HEK293 (cell line): ENCODE data around the gene MAPRE2.

Experiments
- CTCF ChIA-PET: fragments of 350-600 bp; formaldehyde crosslinking; extraction: SDS; loops from one replicate; lab custom pipeline; 2021; ENCODE audit warnings: antibody characterized with exemption; lab: Yijun Ruan, JAX
- POLR2A ChIA-PET: fragments of 300-600 bp; formaldehyde crosslinking; extraction: SDS; loops from one replicate; lab custom pipeline; 2020; ENCODE audit warnings: antibody characterized with exemption, inconsistent platforms; lab: Yijun Ruan, JAX
- H3K27ac ChIP-seq: fragments of 200-500 bp; sonication (Bioruptor generic); 2 replicates; pipeline ENCODE4 v1.5.1; 2014; ENCODE audit warnings: low read depth, low read length, control low read depth, inconsistent platforms; ENCODE audit errors: extremely low read depth
- H3K36me3 ChIP-seq, 2 experiments: fragments of 200-500 bp in 1 of 2; sonication (Bioruptor generic) in 1 of 2; 1 replicate in 1 of 2; 2 replicates in 1 of 2; pipeline ENCODE4 v1.5.1; 2014 to 2017; ENCODE audit warnings: inconsistent platforms in 2 of 2, low read length in 2 of 2; ENCODE audit not compliant: control insufficient read depth in 2 of 2, insufficient read depth in 1 of 2
- H3K4me1 ChIP-seq: fragments of 200-500 bp; sonication (Bioruptor generic); 2 replicates; pipeline ENCODE4 v1.5.1; 2014; ENCODE audit warnings: mild to moderate bottlenecking, low read length, inconsistent platforms; ENCODE audit not compliant: control insufficient read depth, insufficient read depth
- H3K4me3 ChIP-seq: 2 replicates; pipeline ENCODE4 v1.5.1; 2011; ENCODE audit warnings: low read depth, mild to moderate bottlenecking, control low read depth, low read length, moderate library complexity
- H3K9me3 ChIP-seq: fragments of 200-500 bp; sonication (Bioruptor generic); 2 replicates; pipeline ENCODE4 v1.5.1; 2014; ENCODE audit warnings: low read depth, low read length, inconsistent platforms; ENCODE audit not compliant: control insufficient read depth, insufficient read depth
- KLF7 ChIP-seq: fragments of 450-650 bp; formaldehyde crosslinking; IDR thresholded peaks from 2 replicates; pipeline ENCODE4 v1.5.1; 2016; ENCODE audit warnings: missing biosample characterization, missing genetic modification characterization, borderline replicate concordance
- MEIS1 ChIP-seq: sonication (generic); formaldehyde crosslinking; IDR thresholded peaks from 2 replicates; pipeline ENCODE4 v1.8.1; 2022; ENCODE audit warnings: missing genetic modification reagents, mild to moderate bottlenecking, borderline replicate concordance
- OVOL3 ChIP-seq: fragments of 450-650 bp; formaldehyde crosslinking; IDR thresholded peaks from 2 replicates; pipeline ENCODE4 v1.5.1; 2016; ENCODE audit warnings: missing biosample characterization, missing genetic modification characterization
- ZBTB20 ChIP-seq: fragments of 450-650 bp; formaldehyde crosslinking; IDR thresholded peaks from 2 replicates; pipeline ENCODE4 v1.5.1; 2016; ENCODE audit warnings: missing biosample characterization, missing genetic modification characterization
- ZNF132 ChIP-seq: fragments of 450-650 bp; formaldehyde crosslinking; IDR thresholded peaks from 2 replicates; pipeline ENCODE4 v1.5.1; 2017; ENCODE audit warnings: missing biosample characterization, missing genetic modification characterization, borderline replicate concordance
- ZNF133 ChIP-seq: fragments of 450-650 bp; formaldehyde crosslinking; IDR thresholded peaks from 2 replicates; pipeline ENCODE4 v1.5.1; 2016; ENCODE audit warnings: missing biosample characterization, missing genetic modification characterization
- ZNF169 ChIP-seq: fragments of 450-650 bp; formaldehyde crosslinking; IDR thresholded peaks from 2 replicates; pipeline ENCODE4 v1.5.1; 2016; ENCODE audit warnings: missing biosample characterization, missing genetic modification characterization
- ZNF266 ChIP-seq: fragments of 450-650 bp; formaldehyde crosslinking; IDR thresholded peaks from 2 replicates; pipeline ENCODE4 v1.5.1; 2016; ENCODE audit warnings: missing biosample characterization, missing genetic modification characterization, low read depth
- ZNF324 ChIP-seq: fragments of 450-650 bp; formaldehyde crosslinking; IDR thresholded peaks from 2 replicates; pipeline ENCODE4 v1.5.1; 2016; ENCODE audit warnings: missing biosample characterization, missing genetic modification characterization
- ZNF350 ChIP-seq: fragments of 450-650 bp; formaldehyde crosslinking; IDR thresholded peaks from 2 replicates; pipeline ENCODE4 v1.5.0; 2017; ENCODE audit warnings: missing biosample characterization, mild to moderate bottlenecking, missing genetic modification characterization
- ZNF354C ChIP-seq: fragments of 450-650 bp; formaldehyde crosslinking; IDR thresholded peaks from 2 replicates; pipeline ENCODE4 v1.5.1; 2016; ENCODE audit warnings: missing biosample characterization, missing genetic modification characterization, low read depth, borderline replicate concordance
- ZNF416 ChIP-seq: fragments of 450-650 bp; formaldehyde crosslinking; IDR thresholded peaks from 2 replicates; pipeline ENCODE4 v1.5.1; 2016; ENCODE audit warnings: missing biosample characterization, missing genetic modification characterization
- ZNF560 ChIP-seq: fragments of 450-650 bp; formaldehyde crosslinking; IDR thresholded peaks from 2 replicates; pipeline ENCODE4 v1.5.1; 2017; ENCODE audit warnings: missing biosample characterization, missing genetic modification characterization, borderline replicate concordance
- ZNF600 ChIP-seq: fragments of 450-650 bp; formaldehyde crosslinking; IDR thresholded peaks from 2 replicates; pipeline ENCODE4 v1.5.1; 2016; ENCODE audit warnings: missing biosample characterization, missing genetic modification characterization
- ZNF654 ChIP-seq: fragments of 450-650 bp; formaldehyde crosslinking; IDR thresholded peaks from 2 replicates; pipeline ENCODE4 v1.5.1; 2016; ENCODE audit warnings: low read depth, missing biosample characterization, missing genetic modification characterization
- ZNF658 ChIP-seq: fragments of 450-650 bp; formaldehyde crosslinking; IDR thresholded peaks from 2 replicates; pipeline ENCODE4; 2016; ENCODE audit warnings: missing biosample characterization, missing genetic modification characterization
- ZNF677 ChIP-seq: fragments of 450-650 bp; IDR thresholded peaks from 2 replicates; pipeline ENCODE4 v1.5.0; 2018; ENCODE audit warnings: missing biosample characterization, mild to moderate bottlenecking, missing genetic modification characterization, moderate library complexity
- ZNF701 ChIP-seq: fragments of 450-650 bp; formaldehyde crosslinking; IDR thresholded peaks from 2 replicates; pipeline ENCODE4 v1.5.1; 2016; ENCODE audit warnings: missing biosample characterization, missing genetic modification characterization
- ZNF785 ChIP-seq: fragments of 450-650 bp; formaldehyde crosslinking; IDR thresholded peaks from 2 replicates; pipeline ENCODE4 v1.5.1; 2016; ENCODE audit warnings: missing biosample characterization, missing genetic modification characterization
- TF ChIP-seq, protein P1 (sequence below): fragments of 450-650 bp; formaldehyde crosslinking; IDR thresholded peaks from 2 replicates; pipeline ENCODE4 v1.5.1; 2016; ENCODE audit warnings: missing biosample characterization, missing genetic modification characterization
- TF ChIP-seq, protein P2 (sequence below): fragments of 450-650 bp; formaldehyde crosslinking; IDR thresholded peaks from 2 replicates; pipeline ENCODE4 v1.5.1; 2016; ENCODE audit warnings: missing biosample characterization, missing genetic modification characterization
- TF ChIP-seq, protein P3 (sequence below): fragments of 450-650 bp; formaldehyde crosslinking; IDR thresholded peaks from 2 replicates; pipeline ENCODE4 v1.5.1; 2016; ENCODE audit warnings: missing biosample characterization, missing genetic modification characterization
- TF ChIP-seq, protein P4 (sequence below): sonication (generic); formaldehyde crosslinking; IDR thresholded peaks from 2 replicates; pipeline ENCODE4 v1.8.1; 2022; ENCODE audit warnings: mild to moderate bottlenecking, moderate library complexity, missing genetic modification reagents
- TF ChIP-seq, protein P5 (sequence below): fragments of 450-650 bp; formaldehyde crosslinking; IDR thresholded peaks from 2 replicates; pipeline ENCODE4 v1.5.1; 2016; ENCODE audit warnings: missing biosample characterization, missing genetic modification characterization, borderline replicate concordance

Gene MAPRE2

DNA sequence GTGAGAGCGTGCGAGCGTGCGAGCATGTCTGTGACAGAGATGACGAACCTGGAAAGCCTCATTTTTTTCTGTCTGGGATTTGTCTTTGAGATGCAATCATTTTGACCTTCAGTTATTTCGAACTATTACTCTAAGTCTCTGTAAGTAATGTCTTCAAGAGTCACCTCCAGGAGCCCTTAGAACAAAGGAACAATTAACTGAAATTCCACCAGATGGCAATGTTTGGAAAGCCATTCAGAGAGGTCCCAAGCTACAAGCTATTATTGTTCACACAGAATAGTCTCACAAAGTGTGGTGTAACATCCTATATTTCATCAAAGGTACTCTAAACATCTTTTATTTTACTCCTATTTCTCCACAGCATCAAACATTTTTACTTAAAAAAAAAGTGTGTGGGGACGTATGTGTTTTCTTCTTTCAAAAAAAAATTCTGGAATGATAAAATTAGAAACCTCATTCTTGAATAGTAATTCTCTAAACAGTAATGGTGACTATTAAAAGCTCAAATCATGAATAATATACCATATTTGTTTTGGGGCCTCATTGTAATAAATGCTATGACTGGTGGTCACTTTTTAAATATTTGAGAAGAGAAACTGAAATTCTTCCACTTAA is 35.1 kb upstream of the MAPRE2 start:
- Histone ChIP-seq H3K4me3 (no peak overlapping the region), H3K4me1 (no peaks in the 10 kb centered on the region), H3K9me3 (no peaks in the 10 kb centered on the region), H3K27ac (no peak overlapping the region), H3K36me3 (no peaks in the 10 kb centered on the region)
- ChIA-PET CTCF (interaction anchor here (0.5 to 6.6 kb wide), 34 partner anchors 10 to 1137 kb away, joined by 3 to 104 read pairs (median 3); partner anchors contain the start of gene MAPRE2), POLR2A (interaction anchor here (1.0 to 1.2 kb wide), 2 partner anchors 35 to 284 kb away, joined by 3 read pairs; partner anchors contain the start of genes MAPRE2 and ZSCAN30)
- TF ChIP-seq ZNF266, result no peak
- no peak for TF ChIP-seq ZNF416 (tag by site-specific recombination)
- TF ChIP-seq, protein P1, sequence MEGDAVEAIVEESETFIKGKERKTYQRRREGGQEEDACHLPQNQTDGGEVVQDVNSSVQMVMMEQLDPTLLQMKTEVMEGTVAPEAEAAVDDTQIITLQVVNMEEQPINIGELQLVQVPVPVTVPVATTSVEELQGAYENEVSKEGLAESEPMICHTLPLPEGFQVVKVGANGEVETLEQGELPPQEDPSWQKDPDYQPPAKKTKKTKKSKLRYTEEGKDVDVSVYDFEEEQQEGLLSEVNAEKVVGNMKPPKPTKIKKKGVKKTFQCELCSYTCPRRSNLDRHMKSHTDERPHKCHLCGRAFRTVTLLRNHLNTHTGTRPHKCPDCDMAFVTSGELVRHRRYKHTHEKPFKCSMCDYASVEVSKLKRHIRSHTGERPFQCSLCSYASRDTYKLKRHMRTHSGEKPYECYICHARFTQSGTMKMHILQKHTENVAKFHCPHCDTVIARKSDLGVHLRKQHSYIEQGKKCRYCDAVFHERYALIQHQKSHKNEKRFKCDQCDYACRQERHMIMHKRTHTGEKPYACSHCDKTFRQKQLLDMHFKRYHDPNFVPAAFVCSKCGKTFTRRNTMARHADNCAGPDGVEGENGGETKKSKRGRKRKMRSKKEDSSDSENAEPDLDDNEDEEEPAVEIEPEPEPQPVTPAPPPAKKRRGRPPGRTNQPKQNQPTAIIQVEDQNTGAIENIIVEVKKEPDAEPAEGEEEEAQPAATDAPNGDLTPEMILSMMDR (tag by site-specific recombination), result peak; percentile 50
- no peak for TF ChIP-seq ZNF658 (tag by site-specific recombination)
- TF ChIP-seq ZNF654 (tag by site-specific recombination), result peak; percentile 70

DNA sequence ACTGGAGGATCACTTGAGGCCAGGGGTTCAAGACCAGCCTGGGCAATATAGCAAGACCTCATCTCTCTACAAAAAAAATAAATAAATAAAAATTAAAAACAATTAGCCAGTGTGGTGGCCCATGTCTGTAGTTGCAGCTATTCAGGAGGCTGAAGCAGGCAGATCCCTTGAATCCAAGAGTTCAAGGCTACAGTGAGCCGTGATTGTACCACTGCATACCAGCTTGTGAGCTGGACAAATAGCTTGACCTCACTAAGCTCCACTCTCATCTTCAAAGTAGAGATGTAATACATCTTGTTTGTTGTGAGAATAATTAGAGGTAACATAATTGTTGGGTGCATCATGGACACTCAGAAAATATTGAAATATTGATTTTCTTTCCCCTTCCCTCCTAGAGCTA is 31.1 kb upstream of the MAPRE2 start:
- POLR2A ChIA-PET, result no interaction called here

DNA sequence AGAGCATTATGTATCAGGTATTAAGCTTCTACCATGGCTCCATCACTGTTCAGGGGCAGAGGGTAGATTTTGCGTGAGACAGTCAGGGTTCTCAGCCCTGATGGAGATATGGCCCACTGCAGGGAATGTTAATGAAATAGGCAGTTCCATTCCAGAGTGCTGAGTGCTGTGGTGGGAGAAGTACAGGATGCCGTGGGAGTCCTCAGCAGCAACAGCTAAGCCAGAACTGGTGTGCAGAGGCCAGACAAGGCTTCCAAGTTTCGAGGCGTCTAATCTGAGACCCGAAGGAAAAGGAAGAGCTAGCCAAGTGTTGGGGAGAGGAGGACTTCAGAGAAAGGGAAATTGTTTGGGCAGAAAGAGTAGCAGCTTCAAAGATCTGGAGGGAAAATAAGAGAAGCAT is 30.2 kb upstream of the MAPRE2 start:
- CTCF ChIA-PET, result interaction anchor here (1.0 to 6.6 kb wide), 4 partner anchors 12 to 132 kb away, joined by 3 to 104 read pairs (median 4); no protein-coding TSS in a partner anchor
- H3K9me3 ChIP-seq, result no peaks in the 10 kb centered on the region
- no peaks in the 10 kb centered on the region for H3K36me3 ChIP-seq
- POLR2A ChIA-PET, result no interaction called here
- no peak overlapping the region for H3K27ac ChIP-seq
- no peak overlapping the region for H3K4me3 ChIP-seq
- H3K4me1 ChIP-seq, result no peaks in the 10 kb centered on the region
- TF ChIP-seq ZNF677 (tag by site-specific recombination) (no peak), ZNF324 (tag by site-specific recombination) (no peak), KLF7 (tag by site-specific recombination) (no peak), ZNF133 (tag by site-specific recombination) (no peak), ZNF266 (no peak), ZBTB20 (tag by site-specific recombination) (no peak), ZNF560 (no peak), ZNF132 (no peak), ZNF354C (tag by site-specific recombination) (no peak), ZNF785 (tag by site-specific recombination) (no peak), ZNF169 (tag by site-specific recombination) (no peak), OVOL3 (no peak), ZNF600 (tag by site-specific recombination) (no peak), ZNF701 (tag by site-specific recombination) (no peak)
- TF ChIP-seq, protein P2, sequence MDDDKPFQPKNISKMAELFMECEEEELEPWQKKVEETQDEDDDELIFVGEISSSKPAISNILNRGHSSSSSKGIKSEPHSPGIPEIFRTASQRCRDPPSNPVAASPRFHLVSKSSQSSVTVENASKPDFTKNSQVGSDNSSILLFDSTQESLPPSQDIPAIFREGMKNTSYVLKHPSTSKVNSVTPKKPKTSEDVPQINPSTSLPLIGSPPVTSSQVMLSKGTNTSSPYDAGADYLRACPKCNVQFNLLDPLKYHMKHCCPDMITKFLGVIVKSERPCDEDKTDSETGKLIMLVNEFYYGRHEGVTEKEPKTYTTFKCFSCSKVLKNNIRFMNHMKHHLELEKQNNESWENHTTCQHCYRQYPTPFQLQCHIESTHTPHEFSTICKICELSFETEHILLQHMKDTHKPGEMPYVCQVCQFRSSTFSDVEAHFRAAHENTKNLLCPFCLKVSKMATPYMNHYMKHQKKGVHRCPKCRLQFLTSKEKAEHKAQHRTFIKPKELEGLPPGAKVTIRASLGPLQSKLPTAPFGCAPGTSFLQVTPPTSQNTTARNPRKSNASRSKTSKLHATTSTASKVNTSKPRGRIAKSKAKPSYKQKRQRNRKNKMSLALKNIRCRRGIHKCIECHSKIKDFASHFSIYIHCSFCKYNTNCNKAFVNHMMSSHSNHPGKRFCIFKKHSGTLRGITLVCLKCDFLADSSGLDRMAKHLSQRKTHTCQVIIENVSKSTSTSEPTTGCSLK (tag by site-specific recombination), result no peak
- TF ChIP-seq, protein P3, sequence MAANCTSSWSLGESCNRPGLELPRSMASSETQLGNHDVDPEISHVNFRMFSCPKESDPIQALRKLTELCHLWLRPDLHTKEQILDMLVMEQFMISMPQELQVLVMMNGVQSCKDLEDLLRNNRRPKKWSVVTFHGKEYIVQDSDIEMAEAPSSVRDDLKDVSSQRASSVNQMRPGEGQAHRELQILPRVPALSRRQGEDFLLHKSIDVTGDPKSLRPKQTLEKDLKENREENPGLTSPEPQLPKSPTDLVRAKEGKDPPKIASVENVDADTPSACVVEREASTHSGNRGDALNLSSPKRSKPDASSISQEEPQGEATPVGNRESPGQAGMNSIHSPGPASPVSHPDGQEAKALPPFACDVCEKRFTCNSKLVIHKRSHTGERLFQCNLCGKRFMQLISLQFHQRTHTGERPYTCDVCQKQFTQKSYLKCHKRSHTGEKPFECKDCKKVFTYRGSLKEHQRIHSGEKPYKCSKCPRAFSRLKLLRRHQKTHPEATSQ, result no peak
- TF ChIP-seq, protein P4, sequence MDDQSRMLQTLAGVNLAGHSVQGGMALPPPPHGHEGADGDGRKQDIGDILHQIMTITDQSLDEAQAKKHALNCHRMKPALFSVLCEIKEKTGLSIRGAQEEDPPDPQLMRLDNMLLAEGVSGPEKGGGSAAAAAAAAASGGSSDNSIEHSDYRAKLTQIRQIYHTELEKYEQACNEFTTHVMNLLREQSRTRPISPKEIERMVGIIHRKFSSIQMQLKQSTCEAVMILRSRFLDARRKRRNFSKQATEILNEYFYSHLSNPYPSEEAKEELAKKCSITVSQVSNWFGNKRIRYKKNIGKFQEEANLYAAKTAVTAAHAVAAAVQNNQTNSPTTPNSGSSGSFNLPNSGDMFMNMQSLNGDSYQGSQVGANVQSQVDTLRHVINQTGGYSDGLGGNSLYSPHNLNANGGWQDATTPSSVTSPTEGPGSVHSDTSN (CRISPR knock-in tag), result no peak

More for the DNA sequence above, 31.1 kb upstream of the MAPRE2 start:
- Histone ChIP-seq H3K4me3 (no peak overlapping the region), H3K36me3 (no peaks in the 10 kb centered on the region), H3K9me3 (no peaks in the 10 kb centered on the region), H3K4me1 (no peaks in the 10 kb centered on the region), H3K27ac (no peak overlapping the region)
- CTCF ChIA-PET, result interaction anchor here (0.6 to 6.6 kb wide), 5 partner anchors 12 to 144 kb away, joined by 3 to 104 read pairs (median 3); no protein-coding TSS in a partner anchor
- TF ChIP-seq MEIS1 (CRISPR knock-in tag) (no peak), ZNF350 (no peak)
- TF ChIP-seq, protein P5, sequence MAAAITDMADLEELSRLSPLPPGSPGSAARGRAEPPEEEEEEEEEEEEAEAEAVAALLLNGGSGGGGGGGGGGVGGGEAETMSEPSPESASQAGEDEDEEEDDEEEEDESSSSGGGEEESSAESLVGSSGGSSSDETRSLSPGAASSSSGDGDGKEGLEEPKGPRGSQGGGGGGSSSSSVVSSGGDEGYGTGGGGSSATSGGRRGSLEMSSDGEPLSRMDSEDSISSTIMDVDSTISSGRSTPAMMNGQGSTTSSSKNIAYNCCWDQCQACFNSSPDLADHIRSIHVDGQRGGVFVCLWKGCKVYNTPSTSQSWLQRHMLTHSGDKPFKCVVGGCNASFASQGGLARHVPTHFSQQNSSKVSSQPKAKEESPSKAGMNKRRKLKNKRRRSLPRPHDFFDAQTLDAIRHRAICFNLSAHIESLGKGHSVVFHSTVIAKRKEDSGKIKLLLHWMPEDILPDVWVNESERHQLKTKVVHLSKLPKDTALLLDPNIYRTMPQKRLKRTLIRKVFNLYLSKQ (tag by site-specific recombination), result no peak
